Activated naive CD4-positive, alpha-beta T cell treated with anti-CD3 and anti-CD28 coated beads, Interleukin-2, amount 50 U/mL, for 16 hours (primary cell): ENCODE data around the gene TIMELESS.
"Not testable (repeated sequence)": the region's sequence is repeated elsewhere in the genome, so short reads cannot be mapped to it uniquely, and the experiment has no call there.

Source experiments
- DNase-seq: peaks from one replicate; pipeline ENCODE4 v3.0.0-alpha.2; 2020

Gene TIMELESS

DNA sequence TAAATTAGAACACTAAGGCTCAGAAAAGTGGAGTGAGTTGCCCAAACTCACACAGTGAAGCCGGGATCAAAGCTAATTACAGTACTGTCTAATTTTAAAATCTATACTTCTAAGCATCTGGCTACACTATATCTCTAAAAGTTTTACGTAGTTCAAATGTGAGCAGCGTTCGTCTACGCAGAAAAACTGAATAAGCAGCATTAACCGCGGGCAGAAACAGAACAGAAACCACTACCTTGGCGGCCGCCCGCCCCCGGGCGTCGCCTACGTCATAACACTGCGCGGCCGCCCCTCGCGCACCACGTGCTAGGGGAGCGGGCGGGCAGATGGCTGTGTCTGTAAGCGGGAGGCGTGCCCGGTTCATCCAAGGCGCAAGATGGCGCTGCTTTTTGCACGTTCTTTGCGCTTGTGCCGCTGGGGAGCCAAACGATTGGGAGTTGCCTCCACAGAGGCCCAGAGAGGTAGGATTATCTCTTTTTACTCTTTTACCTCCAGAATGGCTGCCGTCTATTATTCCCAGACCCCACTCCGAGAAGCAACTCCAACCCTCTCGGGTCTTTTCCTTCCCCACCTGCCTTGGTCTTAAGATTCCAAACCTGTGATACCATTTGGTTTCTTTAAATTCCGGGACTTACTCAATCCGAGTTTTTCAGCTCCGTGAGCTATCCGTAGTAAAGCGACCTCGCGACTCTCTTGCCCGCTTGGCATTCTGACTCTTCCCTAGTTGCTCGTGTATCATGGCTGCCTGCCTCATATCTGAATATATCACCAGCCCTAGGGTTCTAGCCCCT lies 19.2 kb upstream of the TIMELESS start, which contains the start of gene SPRYD4:
Gene SPRYD4, plus strand, starts transcription at position 363 of the 791 bp plus-strand sequence. Its CDS starts 14 bp downstream, at position 377.
- DNase-seq, result peak; percentile 93

- DNase-seq, result no peak
Observed at GRCh38 chr12:56462565-56462964, 13.3 kb upstream of the TIMELESS start.

DNA sequence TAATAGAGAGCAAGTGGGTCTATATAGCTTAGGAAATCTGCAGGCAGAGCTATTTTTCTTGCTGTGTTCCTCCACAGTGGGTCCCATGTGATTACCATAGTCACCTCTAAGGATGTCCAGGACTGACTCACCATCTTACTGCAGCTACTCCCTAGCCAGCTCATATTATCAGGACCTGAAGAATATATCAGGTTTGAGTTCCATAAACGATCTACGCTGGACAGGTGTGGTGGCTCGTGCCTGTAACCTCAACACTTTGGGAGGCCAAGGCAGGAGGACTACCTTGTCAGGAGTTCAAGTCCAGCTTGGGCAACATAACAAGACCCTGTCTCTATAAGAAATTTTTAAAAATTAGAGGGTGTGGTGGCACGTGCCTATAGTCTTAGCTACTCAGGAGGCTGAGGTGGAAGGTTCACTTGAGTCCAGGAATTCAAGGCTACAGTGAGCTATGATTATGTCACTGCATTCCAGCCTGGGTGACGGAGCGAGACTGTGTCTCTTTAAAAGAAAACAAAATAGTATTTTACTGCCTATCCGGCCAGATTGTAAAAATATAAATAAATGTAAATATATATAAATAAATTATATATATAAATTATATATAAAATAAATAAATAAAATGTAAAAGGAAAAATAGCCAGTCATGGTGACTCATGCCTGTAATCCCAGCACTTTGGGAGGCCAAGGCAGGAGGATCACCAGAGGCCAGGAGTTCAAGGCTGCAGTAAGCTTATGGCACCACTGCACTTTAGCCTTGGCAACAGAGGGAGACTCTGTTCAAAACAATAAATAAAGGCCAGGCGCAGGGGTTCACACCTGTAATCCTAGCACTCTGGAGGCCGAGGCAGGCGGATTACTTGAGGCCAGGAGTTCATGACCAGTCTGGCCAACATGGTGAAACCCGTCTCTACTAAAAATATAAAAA lies 12.3 kb upstream of the TIMELESS start:
- no peak for DNase-seq

- DNase-seq, result no peak
Observed at GRCh38 chr12:56457817-56458216, 8.6 kb upstream of the TIMELESS start.

DNA sequence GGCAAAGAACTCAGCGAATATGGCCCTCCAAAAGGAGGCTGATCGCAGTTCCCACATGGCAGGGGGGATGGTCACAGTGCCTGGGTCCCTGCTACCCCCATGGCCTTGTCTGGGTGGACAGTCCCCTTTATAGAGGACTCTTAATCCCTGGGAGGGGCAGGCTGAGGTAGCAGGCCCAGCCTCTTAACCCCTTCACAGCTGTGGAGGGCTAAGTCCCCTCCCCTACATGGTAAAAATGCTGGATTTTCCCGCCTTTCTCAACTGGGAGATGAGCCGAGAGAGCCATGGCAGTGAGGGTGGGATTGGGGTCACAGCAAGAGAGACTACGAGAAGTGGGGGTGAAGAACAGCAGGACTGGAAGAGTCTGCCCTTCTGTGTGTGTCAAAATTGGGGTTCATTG lies 5.3 kb upstream of the TIMELESS start, which contains the start of gene MIP:
Gene MIP, minus strand, starts transcription at position 101 of the 400 bp plus-strand sequence. Its CDS starts 44 bp downstream, at position 57.
- no peak for DNase-seq

GRCh38 chr12:56451147-56451546 lies 1.9 kb upstream of the TIMELESS start:
- no peak for DNase-seq

- DNase-seq, result no peak
Observed at GRCh38 chr12:56450241-56450640, 1.0 kb upstream of the TIMELESS start.

DNA sequence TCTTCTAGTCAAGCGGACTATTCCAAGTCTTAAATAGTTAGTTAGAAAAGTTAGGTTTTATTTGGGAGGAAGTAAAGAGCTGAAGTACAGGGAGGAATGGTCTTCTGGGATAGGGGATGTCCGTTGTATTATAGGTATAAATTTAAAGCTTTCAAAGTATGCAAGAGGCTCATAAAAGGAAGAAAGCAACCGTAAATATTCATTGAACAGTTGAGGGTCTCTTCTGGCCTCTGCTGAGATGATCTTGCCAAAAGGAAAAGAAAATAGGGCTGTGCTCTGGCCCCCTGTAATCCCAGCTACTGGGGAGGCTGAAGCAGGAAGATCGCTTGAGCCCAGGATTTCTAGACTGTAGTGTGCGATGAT lies 377 bp upstream of the TIMELESS start:
- no peak for DNase-seq

DNA sequence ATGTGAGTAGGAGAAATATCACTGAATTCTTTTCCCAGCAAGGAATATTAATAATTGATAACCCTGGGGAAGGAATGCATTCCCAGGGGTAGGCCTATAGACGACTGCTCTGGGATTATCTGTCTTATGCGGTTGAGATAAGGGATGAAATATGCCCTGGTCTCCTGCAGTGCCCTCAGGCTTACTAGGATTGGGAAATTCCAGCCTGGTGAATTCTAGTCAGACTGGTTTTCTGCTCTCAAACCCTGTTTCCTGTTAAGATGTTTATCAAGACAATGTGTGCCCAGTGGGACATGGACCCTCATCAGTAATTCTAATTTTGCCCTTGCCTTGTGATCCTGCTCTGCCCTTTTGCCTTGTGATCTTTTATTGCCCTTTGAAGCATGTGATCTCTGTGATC lies 6.0 kb downstream of the TIMELESS start:
- not testable (repeated sequence) for DNase-seq

DNA sequence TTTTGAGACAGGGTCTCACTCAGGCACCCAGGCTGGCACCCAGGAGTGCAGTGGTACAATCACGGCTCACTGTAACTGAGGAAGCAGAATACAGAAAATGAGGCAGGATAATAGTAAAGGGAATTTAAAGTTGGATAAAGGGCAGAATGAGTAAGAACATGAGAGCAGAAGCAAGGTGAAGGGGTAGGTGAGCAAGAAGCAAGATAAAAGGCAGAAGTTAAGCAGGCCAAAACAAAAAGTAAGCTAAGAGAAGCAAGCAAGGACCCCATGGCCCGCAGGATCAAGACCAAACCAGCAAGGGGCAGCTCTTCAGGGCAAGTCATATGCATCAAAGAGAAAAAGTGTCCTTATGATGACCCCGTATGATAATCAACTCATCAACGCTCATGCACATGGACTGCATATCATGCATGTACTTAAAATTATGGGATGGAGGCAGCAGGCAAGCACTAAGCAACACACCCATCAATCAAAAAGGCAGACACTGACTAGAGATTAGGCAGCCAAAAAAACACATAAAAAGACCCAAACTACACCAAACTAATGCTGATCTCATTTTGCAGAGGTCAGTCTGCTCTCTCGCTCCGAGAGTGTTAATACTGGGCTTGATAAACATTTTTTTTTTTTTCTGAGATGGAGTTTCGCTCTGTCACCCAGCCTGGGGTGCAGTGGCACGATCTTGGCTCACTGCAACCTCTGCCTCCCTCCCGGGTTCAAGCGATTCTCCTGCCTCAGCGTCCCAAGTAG lies 11.6 kb downstream of the TIMELESS start:
- DNase-seq, result no peak

- DNase-seq, result no peak
Observed at GRCh38 chr12:56434828-56435227, 14.4 kb downstream of the TIMELESS start.

DNA sequence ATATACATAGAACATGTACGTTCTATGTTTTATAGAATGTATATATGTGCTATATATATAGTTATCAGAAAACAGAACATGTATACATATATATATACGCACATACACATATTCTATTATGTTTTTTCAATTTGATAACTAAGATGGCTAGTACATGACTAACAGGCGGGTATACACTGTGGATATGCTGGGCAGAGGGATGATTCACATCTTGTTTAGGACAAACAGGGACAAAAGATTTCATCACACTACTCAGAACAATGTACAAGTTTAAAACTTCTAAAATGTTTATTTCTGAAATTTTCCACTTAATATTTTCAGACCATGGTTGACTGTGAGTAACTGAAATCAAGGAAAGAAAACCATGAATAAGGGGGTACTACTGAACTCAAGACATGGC lies 17.4 kb downstream of the TIMELESS start:
- no peak for DNase-seq

GRCh38 chr12:56431288-56431687 lies 17.9 kb downstream of the TIMELESS start:
- no peak for DNase-seq

- no peak for DNase-seq
Observed at GRCh38 chr12:56425940-56426438, 23.2 kb downstream of the TIMELESS start.

DNA sequence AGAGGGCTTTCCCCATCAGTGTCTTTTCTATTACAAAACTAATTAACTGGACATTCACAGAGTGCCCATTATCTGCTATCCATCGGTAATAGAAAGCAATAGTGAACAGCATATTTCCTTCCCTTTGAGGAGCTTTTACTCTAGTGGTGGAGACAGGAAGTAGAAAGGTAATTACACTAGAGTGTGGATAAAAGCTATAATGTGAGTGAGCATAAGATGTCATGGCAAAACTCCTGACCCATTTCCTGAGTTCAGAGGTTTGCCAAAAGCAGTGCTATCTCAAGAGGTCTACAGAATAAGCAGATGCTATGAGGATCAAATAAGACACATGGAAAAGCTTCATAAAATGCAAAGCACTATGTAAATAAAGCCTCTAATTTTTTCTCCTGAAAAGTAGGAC lies 24.0 kb downstream of the TIMELESS start:
- DNase-seq, result no peak

DNA sequence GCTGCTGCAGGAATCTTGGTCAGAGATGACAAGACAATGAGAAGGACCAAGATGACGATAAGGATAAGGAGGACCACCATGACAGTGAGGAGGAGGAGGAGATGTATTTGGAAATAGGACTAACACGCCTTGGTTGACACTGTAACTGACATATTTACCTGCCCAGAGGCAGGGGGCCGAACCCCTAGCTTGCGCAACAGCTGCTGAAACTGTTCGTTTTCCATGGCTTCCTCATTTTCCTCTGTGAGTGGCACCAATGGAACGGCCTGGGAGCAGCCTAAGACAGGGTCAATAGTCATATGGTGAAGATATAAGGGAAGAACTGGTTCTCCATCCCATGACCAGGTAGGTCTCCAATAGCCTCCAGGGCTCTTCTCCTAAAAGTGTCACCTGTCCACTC lies 28.8 kb downstream of the TIMELESS start:
- DNase-seq, result no peak

DNA sequence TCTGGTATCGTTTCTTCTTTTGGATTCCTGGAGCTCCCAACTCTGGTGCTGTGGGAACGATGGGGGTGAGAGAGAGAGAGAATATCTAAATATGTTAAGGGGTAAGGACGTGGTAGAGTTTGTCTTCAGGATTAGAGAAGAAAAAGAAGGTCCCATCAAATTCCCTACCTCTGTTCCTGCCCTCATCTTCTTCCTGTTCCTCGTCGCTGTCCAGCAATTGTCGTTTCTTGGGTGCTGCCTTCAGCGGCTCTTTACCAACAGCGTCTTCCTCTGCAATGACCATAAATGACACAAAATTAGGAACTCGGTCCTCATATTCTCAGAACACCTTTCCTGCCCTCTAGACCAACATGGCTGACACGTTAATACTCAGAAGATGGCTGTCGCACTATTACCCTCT lies 31.5 kb downstream of the TIMELESS start:
- DNase-seq, result no peak

GRCh38 chr12:56414401-56414800 lies 34.8 kb downstream of the TIMELESS start:
- DNase-seq, result no peak

GRCh38 chr12:56413392-56413791 lies 35.8 kb downstream of the TIMELESS start:
- no peak for DNase-seq

DNA sequence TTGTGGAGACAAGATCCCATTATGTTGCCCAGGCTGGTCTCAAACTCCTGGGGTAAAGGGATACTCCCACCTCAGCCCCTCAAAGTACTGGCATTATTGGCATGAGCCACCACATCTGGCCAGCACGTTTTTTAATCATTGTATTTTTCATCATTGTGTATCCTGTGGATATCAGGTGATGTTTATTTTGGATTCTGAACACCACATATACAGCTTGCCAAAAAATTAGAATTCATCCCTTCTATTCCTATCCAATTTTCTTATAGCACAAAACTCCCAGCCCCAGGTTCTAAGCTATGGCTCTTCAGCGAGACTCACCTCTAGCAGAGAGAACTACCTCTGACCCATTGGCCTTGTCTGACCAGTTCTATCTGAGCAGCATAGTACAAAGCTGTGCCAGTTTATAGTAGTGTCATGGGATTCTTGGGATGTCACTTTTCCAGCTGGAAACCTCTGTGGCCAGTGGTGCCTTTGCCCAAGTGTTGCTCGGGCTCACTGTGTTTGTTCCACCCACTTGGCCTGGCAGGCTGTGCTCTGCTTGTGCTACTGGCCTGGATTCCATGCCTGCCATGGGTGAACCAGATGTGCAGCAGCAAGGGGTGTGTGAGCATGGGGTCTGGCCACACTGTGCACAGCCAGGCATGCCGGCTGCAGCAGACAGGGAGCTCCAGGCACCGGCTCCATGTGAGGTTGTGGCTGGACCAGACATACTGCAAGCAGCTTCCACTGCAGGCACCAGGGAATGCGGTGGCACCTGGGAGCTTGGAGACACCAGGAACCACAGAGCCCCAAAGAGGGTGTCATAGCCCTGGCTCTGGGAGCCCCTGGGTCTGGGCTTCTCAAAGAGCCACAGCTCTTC lies 37.2 kb downstream of the TIMELESS start:
- no peak for DNase-seq

DNA sequence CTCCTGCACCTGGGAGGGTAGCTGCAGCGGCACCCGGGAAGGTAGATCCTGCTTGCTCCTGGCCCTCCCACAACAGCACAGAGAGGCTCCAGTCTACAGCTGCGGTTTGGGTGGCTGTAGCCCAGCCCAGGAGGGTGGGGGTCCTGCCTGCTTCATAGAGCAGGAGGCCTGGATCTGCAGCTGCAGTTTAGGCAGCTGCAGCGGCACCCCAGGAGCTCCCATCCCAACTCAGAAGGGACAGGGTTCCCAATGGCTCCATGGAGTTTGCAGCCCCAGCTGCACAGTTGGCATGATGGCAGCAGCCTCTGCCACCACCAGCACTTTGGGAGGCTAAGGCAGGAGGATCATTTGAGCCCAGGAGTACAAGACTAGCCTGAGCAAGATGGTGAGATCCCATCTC lies 38.5 kb downstream of the TIMELESS start:
- no peak for DNase-seq
